Colon (tissue), 2 donors: Measurements from ENCODE around the gene C1orf122.
"Not testable (repeated sequence)": the region's sequence is repeated elsewhere in the genome, so short reads cannot be mapped to it uniquely, and the experiment has no call there.

ENCODE experiments used
- FAIRE-seq: peaks from 2 replicates; lab custom pipeline; 2012; peaks lifted over from hg19 to GRCh38; lab: Jason Lieb, UNC
- donor health status: control.
- donor health status: control.

Gene C1orf122

DNA sequence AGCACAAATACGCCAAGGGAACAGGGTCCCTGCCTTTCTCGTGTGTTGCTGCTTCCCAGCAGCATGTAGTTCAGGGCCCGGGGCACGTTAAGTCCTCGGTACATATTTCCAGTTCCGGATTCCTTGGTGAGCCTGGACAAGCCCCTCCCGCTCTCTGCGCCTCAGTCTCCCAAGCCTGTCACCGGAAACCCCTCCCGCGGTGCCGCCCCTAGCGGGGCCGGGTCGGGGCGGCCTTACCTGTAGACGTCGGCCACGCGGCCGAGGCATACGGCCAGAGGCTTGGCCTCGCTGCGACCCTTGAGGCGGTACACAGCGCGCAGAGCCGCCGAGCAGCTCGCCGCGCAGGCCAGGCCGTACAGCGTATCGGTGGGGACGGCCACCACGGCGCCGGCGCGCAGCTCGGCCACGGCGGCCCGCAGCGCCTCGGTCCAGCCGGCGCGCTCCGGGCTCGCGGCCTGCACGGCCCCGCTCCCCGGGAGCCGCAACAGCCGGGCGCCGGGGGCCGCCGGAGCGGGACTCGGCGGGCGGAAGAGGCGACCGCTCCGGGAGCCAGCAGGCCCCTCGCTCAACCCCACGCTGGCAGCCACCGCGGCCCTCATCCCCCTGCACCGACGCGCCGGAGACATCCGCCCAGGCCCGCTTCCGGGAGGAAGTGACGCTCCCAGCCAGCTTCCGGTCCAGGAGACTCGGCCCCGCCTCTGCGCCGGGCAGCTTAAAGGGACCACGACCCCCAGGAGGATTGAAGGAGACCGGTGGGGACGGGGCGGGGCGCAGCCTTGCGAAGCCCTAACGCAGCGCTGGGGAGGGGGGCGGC is at the start of gene C1orf122, which contains the start of gene YRDC:
C1orf122 (plus strand) TSS at position 236 of the 814 bp plus-strand sequence. CDS start 615 bp downstream, outside the sequence.
YRDC (minus strand) TSS at position 654 of the 814 bp plus-strand sequence; CDS start at position 626, 28 bp downstream.
- no peak for FAIRE-seq

- no peak for FAIRE-seq
These were observed 48.1 kb upstream of the C1orf122 start for GRCh38 chr1:37759451-37759850.

- no peak for FAIRE-seq
These were observed 46.0 kb upstream of the C1orf122 start for GRCh38 chr1:37761416-37762095.

- FAIRE-seq, result no peak
These were observed 45.1 kb upstream of the C1orf122 start for GRCh38 chr1:37762516-37762915.

DNA sequence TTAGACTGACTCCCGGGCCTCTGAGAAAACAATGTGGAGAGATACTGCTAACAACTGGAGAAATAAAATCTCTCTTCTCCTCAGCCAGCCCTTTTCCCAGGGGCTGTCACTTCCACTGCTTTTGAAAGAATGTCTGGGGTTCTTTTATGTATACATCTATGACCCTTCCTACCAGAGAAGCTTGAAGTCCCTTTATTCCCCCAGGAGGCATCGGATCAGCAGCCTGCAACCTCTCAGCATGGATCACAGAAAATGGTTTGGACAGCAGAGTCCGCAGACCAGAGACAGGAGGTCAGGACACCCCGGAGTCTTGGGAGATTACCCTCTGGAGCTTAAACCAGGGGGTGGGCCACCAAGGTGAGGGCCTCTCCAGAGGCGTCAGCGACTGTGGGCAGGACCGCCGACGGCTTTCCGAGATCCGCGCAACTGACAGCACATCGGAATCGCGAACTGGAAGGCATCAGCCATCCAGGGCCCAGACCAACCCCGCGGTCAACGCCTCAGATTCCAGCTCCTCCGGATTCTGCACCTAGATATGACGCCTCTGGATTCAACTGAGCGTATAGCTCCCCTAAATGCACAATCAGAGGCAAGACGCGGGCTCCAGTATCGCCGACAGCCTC is 43.7 kb upstream of the C1orf122 start:
- no peak for FAIRE-seq

DNA sequence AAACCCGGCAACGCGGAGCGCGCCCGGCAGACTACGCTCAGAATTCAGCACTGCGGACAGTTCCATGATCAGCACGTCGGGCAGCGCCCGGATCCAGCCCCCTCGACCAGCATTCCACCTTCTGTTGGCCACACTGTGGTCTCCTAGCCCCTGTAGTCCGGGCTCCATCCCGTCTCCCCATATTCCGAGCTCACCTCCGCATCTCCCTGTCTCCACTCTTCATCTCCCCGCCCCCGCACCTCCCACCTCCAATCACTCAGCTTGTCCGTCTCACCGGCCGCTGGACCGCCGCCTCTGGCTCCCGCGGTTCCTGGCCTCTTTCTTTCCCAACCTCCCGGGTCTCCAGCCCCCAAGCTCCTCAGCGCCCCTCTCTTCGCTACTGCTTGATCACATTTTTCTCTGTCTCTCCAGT is 43.2 kb upstream of the C1orf122 start:
- FAIRE-seq, result no peak

DNA sequence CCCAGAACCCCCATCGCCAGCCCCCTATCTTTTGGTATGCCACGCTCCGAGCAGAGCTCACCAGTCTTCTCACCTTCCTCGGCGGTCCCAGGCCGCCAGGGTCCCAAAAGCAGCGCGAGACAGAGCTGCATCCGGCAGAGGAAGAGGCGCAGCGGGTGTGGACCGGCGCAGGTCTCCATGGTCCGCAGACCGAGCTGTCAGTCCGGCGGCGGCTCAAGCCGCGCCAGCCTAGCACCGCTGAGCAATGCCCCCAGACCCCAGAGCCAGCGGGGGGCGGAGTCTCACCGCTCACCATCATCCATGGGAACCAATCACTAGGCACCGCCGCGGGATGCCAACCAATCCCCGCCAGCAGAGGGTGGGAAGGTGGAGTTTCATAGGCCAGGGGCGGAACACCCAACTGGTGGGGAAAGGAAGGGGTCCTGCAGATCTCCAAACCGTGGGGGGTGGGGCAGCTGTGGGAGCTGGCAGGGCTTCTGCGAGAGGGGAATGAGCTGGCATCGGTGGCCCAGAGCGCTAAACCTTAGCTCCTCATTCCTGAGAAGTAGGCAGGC is 42.6 kb upstream of the C1orf122 start, which contains the start of gene EPHA10:
EPHA10 (minus strand) TSS at position 233 of the 554 bp plus-strand sequence; CDS start at position 179, 54 bp downstream.
- no peak for FAIRE-seq

DNA sequence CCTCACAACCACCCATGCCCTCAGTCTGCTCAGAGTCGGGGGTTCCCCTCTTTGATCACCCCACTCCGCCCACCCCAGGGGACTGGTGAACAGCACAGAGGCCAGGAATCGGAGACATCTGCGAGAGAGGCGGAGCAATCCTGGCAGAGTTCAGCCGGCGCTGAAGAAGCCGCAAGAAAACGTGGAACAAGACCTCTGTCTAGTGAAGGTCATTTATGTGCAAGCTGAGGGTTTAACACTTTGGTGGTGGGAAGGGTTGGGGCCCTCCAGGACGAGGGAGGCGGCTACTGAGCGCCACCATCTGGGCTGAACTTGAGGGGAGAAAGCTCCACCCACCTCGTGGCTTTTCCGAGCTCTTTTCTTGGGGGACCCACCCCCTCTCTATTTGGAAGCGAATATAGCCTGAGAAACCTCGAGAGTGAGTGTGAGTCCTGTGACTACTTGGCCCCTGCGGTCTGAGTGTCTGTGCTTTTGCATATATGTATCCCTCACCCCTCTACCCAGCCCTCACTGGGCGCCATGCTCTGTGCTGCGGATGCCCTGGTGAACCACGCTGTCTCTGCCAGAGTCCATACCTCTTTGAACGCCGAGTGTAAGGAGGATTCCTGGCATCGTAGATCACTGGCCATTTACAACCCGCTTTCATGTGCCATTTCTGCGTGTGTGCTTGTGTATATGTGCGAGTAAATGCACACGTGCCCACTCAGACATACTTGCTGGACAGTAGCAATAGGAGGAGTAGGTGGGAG is 41.5 kb upstream of the C1orf122 start:
- FAIRE-seq, result no peak

GRCh38 chr1:37767488-37767887 is 40.1 kb upstream of the C1orf122 start:
- FAIRE-seq, result no peak

GRCh38 chr1:37771440-37771839 is 36.1 kb upstream of the C1orf122 start:
- not testable (repeated sequence) for FAIRE-seq

- no peak for FAIRE-seq
These were observed 30.6 kb upstream of the C1orf122 start for GRCh38 chr1:37776946-37777516.

DNA sequence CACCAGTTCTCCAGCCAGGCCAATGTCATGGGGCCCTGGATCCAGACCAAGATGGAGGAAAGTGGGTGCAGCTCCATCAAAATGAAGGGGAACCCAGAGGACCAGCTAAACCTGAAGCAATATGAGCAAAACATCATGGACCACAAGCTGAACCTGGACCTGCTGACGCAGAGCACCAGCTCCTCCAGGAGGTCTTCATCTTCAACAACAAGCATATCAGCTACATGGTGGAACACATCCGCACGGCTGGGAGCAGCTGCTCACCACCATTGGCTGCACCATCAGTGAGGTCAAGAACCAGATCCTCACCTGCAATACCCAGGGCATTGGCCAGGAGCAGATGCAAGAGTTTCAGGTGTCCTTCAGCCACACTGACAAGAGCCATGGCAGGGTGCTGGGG is 28.9 kb upstream of the C1orf122 start:
- FAIRE-seq, result no peak

- no peak for FAIRE-seq
These were observed 25.1 kb upstream of the C1orf122 start for GRCh38 chr1:37782491-37782890.

DNA sequence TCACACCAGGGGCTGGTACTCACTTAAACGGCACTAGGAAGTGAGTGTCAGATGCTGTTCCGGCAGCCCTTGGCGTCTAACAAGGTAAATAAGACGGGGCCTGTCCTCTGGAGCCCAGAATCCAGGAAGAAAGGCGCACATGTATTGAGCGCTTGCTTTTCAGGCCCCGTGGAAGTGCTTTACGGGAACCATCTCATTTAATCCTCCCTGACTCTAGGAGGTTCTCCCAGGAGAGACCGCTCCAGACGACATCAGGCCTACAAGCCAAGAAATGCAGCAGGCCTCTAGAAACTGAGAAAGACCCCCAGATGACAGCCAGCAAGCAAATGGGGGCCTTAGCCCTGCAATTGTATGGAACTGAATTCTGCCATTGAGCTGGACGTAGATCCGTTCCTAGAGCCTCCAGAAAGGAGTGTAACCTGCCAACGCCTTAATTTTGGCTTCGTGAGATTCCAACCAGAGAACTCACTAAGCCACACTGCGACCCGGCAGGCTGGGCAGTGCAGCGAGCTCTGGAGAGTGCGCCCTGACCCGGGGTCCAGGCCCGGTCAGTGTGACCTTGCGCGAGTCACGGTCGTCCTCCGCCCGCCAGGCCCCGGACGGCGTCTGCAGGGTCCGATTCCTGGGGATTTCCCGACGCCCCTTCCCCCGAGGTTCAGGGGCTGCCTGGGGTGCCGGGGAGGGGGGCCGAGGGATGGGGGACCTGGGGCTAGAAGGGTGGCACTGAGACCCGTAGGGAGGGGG is 14.5 kb upstream of the C1orf122 start:
- FAIRE-seq, result no peak

- no peak for FAIRE-seq
These were observed 13.7 kb upstream of the C1orf122 start, which contains the start of gene MANEAL for GRCh38 chr1:37793773-37794371. Gene MANEAL (plus strand): TSS chr1:37793847. CDS start chr1:37794183, 336 bp downstream.

DNA sequence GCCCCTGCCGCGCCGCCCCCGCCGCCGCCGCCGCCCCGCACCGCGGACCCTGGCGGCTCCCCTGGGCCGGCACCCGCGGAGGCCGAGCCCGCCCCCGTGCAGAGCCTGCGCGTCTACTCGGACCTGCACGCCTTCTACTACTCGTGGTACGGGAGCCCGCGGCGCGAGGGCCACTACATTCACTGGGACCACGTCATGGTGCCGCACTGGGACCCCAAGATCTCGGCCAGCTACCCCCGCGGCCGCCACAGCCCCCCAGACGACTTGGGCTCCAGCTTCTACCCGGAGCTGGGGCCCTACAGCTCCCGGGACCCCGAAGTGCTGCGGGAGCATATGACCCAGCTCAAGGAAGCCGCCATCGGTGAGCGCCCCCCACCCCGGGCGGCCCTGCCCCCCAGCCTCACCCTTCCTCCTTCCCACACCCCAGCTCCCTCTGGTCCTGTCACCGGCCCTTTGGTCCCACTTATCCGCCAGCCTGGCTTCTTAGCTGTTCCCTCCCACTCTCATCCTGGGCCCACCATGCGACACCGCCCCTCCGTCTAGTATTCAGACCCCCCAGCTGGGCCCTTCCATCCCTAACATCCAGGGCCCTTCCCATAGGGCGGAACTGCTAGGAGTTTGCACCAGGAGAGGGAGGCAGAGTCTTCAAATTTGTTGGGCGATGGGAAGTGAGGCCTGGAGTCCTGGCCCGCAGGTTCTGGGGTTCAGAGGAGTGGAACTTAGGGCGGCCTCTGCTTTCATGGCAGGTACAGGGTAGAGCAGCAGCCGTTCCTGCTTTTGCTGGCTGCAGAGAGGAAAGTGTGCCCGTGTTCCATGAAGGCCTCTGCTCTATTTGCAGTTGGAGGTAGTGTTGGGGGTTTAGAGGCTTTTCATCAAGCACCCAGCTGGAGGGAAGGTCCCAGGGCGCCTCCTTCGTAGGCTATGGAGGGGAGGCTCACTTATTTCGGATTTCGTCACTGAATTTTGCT is 12.9 kb upstream of the C1orf122 start:
- no peak for FAIRE-seq

- FAIRE-seq, result no peak
These were observed 12.1 kb upstream of the C1orf122 start for GRCh38 chr1:37795340-37796125.

DNA sequence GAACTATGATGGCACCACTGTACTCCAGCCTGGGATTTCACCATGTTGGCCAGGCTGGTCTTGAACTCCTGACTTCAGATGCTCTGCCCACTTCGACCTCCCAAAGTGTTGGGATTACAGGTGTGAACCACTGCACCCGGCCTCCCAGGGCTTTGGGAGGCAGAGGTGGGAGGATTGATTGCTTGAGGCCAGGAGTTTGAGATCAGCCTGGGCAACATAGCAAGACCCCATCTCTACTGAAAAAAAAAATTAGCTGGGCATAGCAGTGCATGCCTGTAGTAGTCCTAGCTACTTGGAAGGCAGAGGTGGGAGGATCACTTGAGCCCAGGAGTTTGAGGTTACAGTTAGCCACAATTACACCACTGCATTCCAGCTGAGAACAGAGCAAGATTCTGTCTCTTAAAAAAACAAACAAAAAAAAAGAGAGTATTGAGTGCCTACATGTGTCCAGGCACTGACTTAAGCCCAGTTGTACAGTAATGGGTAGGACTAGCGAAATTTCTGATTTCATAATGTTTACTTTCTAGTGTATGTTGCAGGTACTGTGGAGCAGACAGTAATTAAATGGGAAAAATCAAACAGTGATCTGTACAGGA is 9.7 kb upstream of the C1orf122 start:
- no peak for FAIRE-seq
